COLO668 (cell line): Measurements from ENCODE around the gene ANKRD13C.

Experiments used
- DNase-seq: peaks from one replicate; lab custom pipeline; 2025; ENCODE audit not compliant: unreplicated experiment; lab: John Stamatoyannopoulos, UW

Gene ANKRD13C

GRCh38 chr1:70299472-70299871 is 55.0 kb downstream of the ANKRD13C start:
- DNase-seq = no peak

- no peak for DNase-seq
These were observed 58.8 kb downstream of the ANKRD13C start for GRCh38 chr1:70295749-70296148.

- DNase-seq = no peak
These were observed 61.2 kb downstream of the ANKRD13C start for GRCh38 chr1:70293186-70293843.

- no peak for DNase-seq
These were observed 64.3 kb downstream of the ANKRD13C start for GRCh38 chr1:70290218-70290617.

GRCh38 chr1:70288166-70288565 is 66.4 kb downstream of the ANKRD13C start:
- no peak for DNase-seq

- no peak for DNase-seq
These were observed 68.1 kb downstream of the ANKRD13C start for GRCh38 chr1:70286453-70286852.

GRCh38 chr1:70284366-70284765 is 70.2 kb downstream of the ANKRD13C start:
- DNase-seq = no peak

- no peak for DNase-seq
These were observed 75.8 kb downstream of the ANKRD13C start for GRCh38 chr1:70278710-70279109.

GRCh38 chr1:70277875-70278274 is 76.6 kb downstream of the ANKRD13C start:
- no peak for DNase-seq

- no peak for DNase-seq
These were observed 88.6 kb downstream of the ANKRD13C start for GRCh38 chr1:70265946-70266345.

- DNase-seq = no peak
These were observed 89.7 kb downstream of the ANKRD13C start for GRCh38 chr1:70264839-70265238.

GRCh38 chr1:70256664-70257063 is 97.9 kb downstream of the ANKRD13C start:
- DNase-seq = no peak

GRCh38 chr1:70248729-70249128 is 105.8 kb downstream of the ANKRD13C start:
- no peak for DNase-seq

GRCh38 chr1:70247768-70248167 is 106.8 kb downstream of the ANKRD13C start:
- no peak for DNase-seq

- no peak for DNase-seq
These were observed 107.4 kb downstream of the ANKRD13C start for GRCh38 chr1:70247122-70247521.

- no peak for DNase-seq
These were observed 114.6 kb downstream of the ANKRD13C start for GRCh38 chr1:70239940-70240339.

GRCh38 chr1:70234733-70235132 is 119.8 kb downstream of the ANKRD13C start:
- no peak for DNase-seq

- no peak for DNase-seq
These were observed 123.0 kb downstream of the ANKRD13C start for GRCh38 chr1:70231475-70231874.

- no peak for DNase-seq
These were observed 125.9 kb downstream of the ANKRD13C start for GRCh38 chr1:70228670-70229069.

- DNase-seq = no peak
These were observed 127.1 kb downstream of the ANKRD13C start for GRCh38 chr1:70227439-70227838.

GRCh38 chr1:70224954-70225353 is 129.6 kb downstream of the ANKRD13C start:
- DNase-seq = no peak

GRCh38 chr1:70222716-70223235 is 131.7 kb downstream of the ANKRD13C start:
- DNase-seq = no peak
